Liver (tissue), 9 donors: ENCODE results near the gene KDM4C. TPM values are rescaled to one million over a fixed set of nuclear protein-coding genes. Genes with fewer than 3 reads are reported as not detected.

ENCODE experiments used
- DNase-seq: peaks from one replicate; pipeline ENCODE4 v3.0.0-alpha.2; 2017; ENCODE audit warnings: low spot score
- H3K27ac ChIP-seq, 2 donors: one replicate each; pipeline ENCODE4 v1.7.0; 2013; ENCODE audit warnings: inconsistent platforms in 2 of 2, low read length in 2 of 2, control low read depth in 1 of 2, low read depth in 1 of 2, mild to moderate bottlenecking in 1 of 2
- H3K27me3 ChIP-seq, 4 donors: one replicate each; pipeline versions ENCODE4 v1.6.1 to v1.7.0; 2013; ENCODE audit warnings: low read length in 3 of 4, inconsistent platforms in 1 of 4, mild to moderate bottlenecking in 1 of 4, moderate library complexity in 1 of 4; ENCODE audit not compliant: control insufficient read depth in 4 of 4, insufficient read depth in 4 of 4
- H3K36me3 ChIP-seq, 4 donors: one replicate each; pipeline versions ENCODE4 v1.6.1 to v1.7.0; 2013; ENCODE audit warnings: low read length in 3 of 4, mild to moderate bottlenecking in 3 of 4, low read depth in 1 of 4, moderate library complexity in 1 of 4; ENCODE audit not compliant: control insufficient read depth in 4 of 4, insufficient read depth in 3 of 4
- H3K4me1 ChIP-seq, 4 donors: one replicate each; pipeline versions ENCODE4 v1.6.1 to v1.7.0; 2013; ENCODE audit warnings: low read length in 3 of 4, mild to moderate bottlenecking in 3 of 4, moderate library complexity in 1 of 4; ENCODE audit not compliant: control insufficient read depth in 4 of 4, insufficient read depth in 4 of 4
- H3K4me3 ChIP-seq, 3 donors: one replicate each; pipeline versions ENCODE4 v1.6.1 to v1.7.0; 2013; ENCODE audit warnings: low read length in 3 of 3, control low read depth in 1 of 3, low read depth in 1 of 3, mild to moderate bottlenecking in 1 of 3
- H3K9ac ChIP-seq, 2 donors: one replicate each; pipeline ENCODE4 v1.7.0; 2013; ENCODE audit warnings: low read length in 2 of 2, mild to moderate bottlenecking in 2 of 2, moderate library complexity in 2 of 2, control low read depth in 1 of 2, low read depth in 1 of 2
- H3K9me3 ChIP-seq, 4 donors: one replicate each; pipeline versions ENCODE4 v1.6.1 to v1.7.0; 2013; ENCODE audit warnings: low read length in 3 of 4; ENCODE audit not compliant: control insufficient read depth in 4 of 4
- CTCF ChIP-seq: fragments of 150-350 bp; IDR thresholded peaks from 2 replicates; pipeline ENCODE4 v1.5.1; 2017; ENCODE audit warnings: improper control_type of control experiment, low read depth, low read length; ENCODE audit not compliant: missing input control
- FOXA1 ChIP-seq: IDR thresholded peaks from 2 replicates; pipeline ENCODE4 v1.6.1; 2016; ENCODE audit warnings: antibody characterized with exemption
- FOXA2 ChIP-seq: IDR thresholded peaks from 2 replicates; pipeline ENCODE4 v1.6.1; 2016; ENCODE audit warnings: antibody characterized with exemption
- GABPA ChIP-seq, 2 donors: IDR thresholded peaks in 1 of 2; conservative IDR thresholded peaks in 1 of 2; 2 replicates each; pipeline ENCODE4 v1.6.1; 2016; ENCODE audit warnings: antibody characterized with exemption in 2 of 2, mild to moderate bottlenecking in 1 of 2, moderate library complexity in 1 of 2
- HNF4A ChIP-seq, 2 donors: conservative IDR thresholded peaks; 2 replicates each; pipeline ENCODE4 v1.6.1; 2016; ENCODE audit warnings: antibody characterized with exemption in 2 of 2, mild to moderate bottlenecking in 2 of 2
- HNF4G ChIP-seq: IDR thresholded peaks from 2 replicates; pipeline ENCODE4 v1.6.1; 2016; ENCODE audit warnings: antibody characterized with exemption
- JUND ChIP-seq, 2 donors: IDR thresholded peaks; 2 replicates each; pipeline ENCODE4 v1.6.1; 2016; ENCODE audit warnings: antibody characterized with exemption in 2 of 2
- MAX ChIP-seq: IDR thresholded peaks from 2 replicates; pipeline ENCODE4 v1.6.1; 2016; ENCODE audit warnings: antibody characterized with exemption
- NR2F2 ChIP-seq: IDR thresholded peaks from 2 replicates; pipeline ENCODE4 v1.6.1; 2016; ENCODE audit warnings: antibody characterized with exemption
- RAD21 ChIP-seq, 2 donors: IDR thresholded peaks; 2 replicates each; pipeline ENCODE4 v1.6.1; 2016; ENCODE audit warnings: antibody characterized with exemption in 2 of 2, mild to moderate bottlenecking in 2 of 2
- REST ChIP-seq: IDR thresholded peaks from 2 replicates; pipeline ENCODE4 v1.6.1; 2016; ENCODE audit warnings: antibody characterized with exemption, mild to moderate bottlenecking
- RXRA ChIP-seq, 2 donors: IDR thresholded peaks; 2 replicates each; pipeline ENCODE4 v1.6.1; 2017 to 2018; ENCODE audit warnings: antibody characterized with exemption in 2 of 2, mild to moderate bottlenecking in 1 of 2
- SP1 ChIP-seq: IDR thresholded peaks from 2 replicates; pipeline ENCODE4 v1.6.1; 2018; ENCODE audit warnings: antibody characterized with exemption, mild to moderate bottlenecking
- TAF1 ChIP-seq: conservative IDR thresholded peaks from 2 replicates; pipeline ENCODE4 v1.6.1; 2016; ENCODE audit warnings: antibody characterized with exemption, mild to moderate bottlenecking
- ZBTB33 ChIP-seq: IDR thresholded peaks from 2 replicates; pipeline ENCODE4 v1.6.1; 2016; ENCODE audit warnings: antibody characterized with exemption
- WGBS: extraction: QIAGEN DNeasy Blood & Tissue Kit; methylation state at CpG from one replicate; pipeline ENCODE4 v1.1.7; 2013; 5-methylcytosine and 5-hydroxymethylcytosine counted together
- polyA plus RNA-seq, 2 donors: library from polyadenylated mRNA; stranded (reverse) in 1 of 2; unstranded in 1 of 2; fragments of 200-250 nt in 1 of 2; fragments of >200 nt in 1 of 2; fragmentation: Nextera tagmentation in 1 of 2; extraction: Ambion mirVana in 1 of 2; gene quantifications; one replicate each; pipeline versions ENCODE4 v1.2.1 to v1.2.3, GENCODE V29; 2013 to 2015
- total RNA-seq, 2 donors: library from RNA; depleted of rRNA; stranded (reverse); fragments of >200 nt; gene quantifications; one replicate each; pipeline ENCODE4 v1.2.3, GENCODE V29; 2014
- TF ChIP-seq, protein P1 (sequence below): IDR thresholded peaks from 2 replicates; pipeline ENCODE4 v1.6.1; 2016; ENCODE audit warnings: antibody characterized with exemption
- donor health status: healthy.
- donor health status: healthy.
- donor health status: healthy.
- donor health status: healthy.
- donor health status: healthy.

KDM4C gene
- total and polyA plus RNA-seq, 4 donors: 4.3 to 40.2 (median 24.0) TPM

DNA sequence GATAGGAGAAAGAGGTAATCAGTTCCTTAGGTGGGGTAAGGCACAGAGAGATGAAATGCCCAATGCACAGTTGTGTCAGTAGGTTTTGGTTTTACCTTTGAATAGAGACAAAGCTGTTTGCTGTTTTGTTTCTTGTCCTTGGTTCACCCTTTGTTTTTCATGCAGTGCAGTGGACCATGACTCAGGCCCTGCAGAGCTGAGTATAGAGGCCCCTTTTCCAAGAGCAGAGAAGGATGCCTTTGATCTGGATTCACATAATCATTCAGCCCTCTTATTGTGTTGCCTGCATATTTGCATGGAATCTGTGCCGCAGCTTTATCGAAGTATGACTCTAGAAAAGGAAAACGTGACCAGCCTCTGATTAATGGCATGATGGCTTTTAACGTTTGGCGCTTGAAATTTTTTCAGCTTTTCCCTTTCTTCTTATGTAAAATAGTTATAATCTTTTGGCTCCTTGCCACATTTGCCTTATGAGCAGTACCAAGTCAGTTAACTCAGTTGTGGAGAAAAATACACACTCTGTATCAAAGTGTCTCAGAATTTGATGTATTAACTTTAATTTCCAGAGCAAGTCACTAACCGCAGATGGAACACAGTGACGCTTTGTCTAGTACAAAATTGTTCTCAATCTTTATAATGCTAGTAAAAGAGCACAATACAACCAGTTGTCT lies 197.6 kb downstream of the KDM4C start:
- Histone ChIP-seq H3K27ac (no peak overlapping the region), H3K9ac (no peak overlapping the region), H3K4me3 (no peak overlapping the region), H3K9me3 (no peaks in the 10 kb centered on the region), H3K27me3 (no peaks in the 10 kb centered on the region), H3K4me1 (peaks cover 0 to 2% (median 0%) of the 10 kb centered on the region in 4 donors), H3K36me3 (peaks cover 0 to 2% (median 0%) of the 10 kb centered on the region in 4 donors)
- WGBS: 84% methylated on average over 7 of the region's 7 CpGs
- TF ChIP-seq, protein P1, sequence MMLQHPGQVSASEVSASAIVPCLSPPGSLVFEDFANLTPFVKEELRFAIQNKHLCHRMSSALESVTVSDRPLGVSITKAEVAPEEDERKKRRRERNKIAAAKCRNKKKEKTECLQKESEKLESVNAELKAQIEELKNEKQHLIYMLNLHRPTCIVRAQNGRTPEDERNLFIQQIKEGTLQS: no peak
- TF ChIP-seq JUND (IDR thresholded peaks at IDR 0.05) (no peak), HNF4A (conservative IDR thresholded peaks at IDR 0.05) (no peak), MAX (no peak), TAF1 (no peak), CTCF (no peak), SP1 (no peak), RAD21 (IDR thresholded peaks at IDR 0.05) (no peak), HNF4G (no peak), NR2F2 (no peak), RXRA (IDR thresholded peaks at IDR 0.05) (no peak), GABPA (IDR thresholded peaks at IDR 0.05 in 1 of 2, conservative IDR thresholded peaks at IDR 0.05 in 1 of 2) (no peak), REST (no peak), ZBTB33 (no peak)
- no peak for DNase-seq

- Histone ChIP-seq H3K4me1 (peaks cover 0 to 2% (median 0%) of the 10 kb centered on the region in 4 donors), H3K27ac (no peak overlapping the region), H3K4me3 (no peak overlapping the region), H3K9ac (no peak overlapping the region), H3K36me3 (peaks cover 0 to 2% (median 0%) of the 10 kb centered on the region in 4 donors), H3K27me3 (no peaks in the 10 kb centered on the region), H3K9me3 (no peaks in the 10 kb centered on the region)
- 96% methylated on average over 2 of the region's 2 CpGs for WGBS
- no peak for DNase-seq
- no peak for TF ChIP-seq FOXA1
- no peak for TF ChIP-seq RAD21 (IDR thresholded peaks at IDR 0.05)
- TF ChIP-seq, protein P1: no peak
- no peak for TF ChIP-seq MAX
- no peak for TF ChIP-seq RXRA (IDR thresholded peaks at IDR 0.05)
- TF ChIP-seq JUND (IDR thresholded peaks at IDR 0.05): no peak
- no peak for TF ChIP-seq FOXA2
Observed at GRCh38 chr9:6956879-6957278, 199.1 kb downstream of the KDM4C start.
